Fibroblast of gingiva (primary cell): ENCODE data around the gene TMX2.
A peak's percentile ranks its signal among the peaks of the same experiment; 100 is the strongest.

ENCODE experiments used
- DNase-seq: peaks from one replicate; pipeline ENCODE4 v3.0.0-alpha.2; 2011; ENCODE audit warnings: low read depth

Gene TMX2

GRCh38 chr11:57764972-57765371 lies 52.6 kb downstream of the TMX2 start:
- DNase-seq = no peak

- DNase-seq = no peak
Measured at GRCh38 chr11:57770793-57771192, 58.4 kb downstream of the TMX2 start.

- no peak for DNase-seq
Measured at GRCh38 chr11:57771365-57771764, 59.0 kb downstream of the TMX2 start.

GRCh38 chr11:57772562-57772961 lies 60.2 kb downstream of the TMX2 start:
- DNase-seq = no peak

- DNase-seq = no peak
Measured at GRCh38 chr11:57773026-57773598, 60.7 kb downstream of the TMX2 start.

- no peak for DNase-seq
Measured at GRCh38 chr11:57775491-57775890, 63.1 kb downstream of the TMX2 start.

GRCh38 chr11:57776031-57776521 lies 63.7 kb downstream of the TMX2 start:
- DNase-seq = peak; percentile 12

GRCh38 chr11:57776577-57777210 lies 64.3 kb downstream of the TMX2 start:
- no peak for DNase-seq

- DNase-seq = no peak
Measured at GRCh38 chr11:57777969-57778317, 65.5 kb downstream of the TMX2 start.

- peak; percentile 95 for DNase-seq
Measured at GRCh38 chr11:57778318-57779037, 66.1 kb downstream of the TMX2 start.

- DNase-seq = peak; percentile 64
Measured at GRCh38 chr11:57779276-57779675, 66.9 kb downstream of the TMX2 start.

GRCh38 chr11:57781529-57781943 lies 69.1 kb downstream of the TMX2 start:
- no peak for DNase-seq

GRCh38 chr11:57785072-57785471 lies 72.7 kb downstream of the TMX2 start:
- no peak for DNase-seq

- DNase-seq = no peak
Measured at GRCh38 chr11:57786436-57786835, 74.0 kb downstream of the TMX2 start.

- DNase-seq = no peak
Measured at GRCh38 chr11:57787006-57787604, 74.7 kb downstream of the TMX2 start.

- no peak for DNase-seq
Measured at GRCh38 chr11:57787920-57788702, 75.7 kb downstream of the TMX2 start.

- DNase-seq = no peak
Measured at GRCh38 chr11:57788703-57789088, 76.3 kb downstream of the TMX2 start.
